ENCODE data around the gene ALAS1. TPM values are rescaled to one million over a fixed set of nuclear protein-coding genes. Genes with fewer than 3 reads are reported as not detected.

The ALAS1 gene
- total and polyA plus RNA-seq, 4 donors, result 38.7 to 85.1 (median 57.2) TPM

DNA sequence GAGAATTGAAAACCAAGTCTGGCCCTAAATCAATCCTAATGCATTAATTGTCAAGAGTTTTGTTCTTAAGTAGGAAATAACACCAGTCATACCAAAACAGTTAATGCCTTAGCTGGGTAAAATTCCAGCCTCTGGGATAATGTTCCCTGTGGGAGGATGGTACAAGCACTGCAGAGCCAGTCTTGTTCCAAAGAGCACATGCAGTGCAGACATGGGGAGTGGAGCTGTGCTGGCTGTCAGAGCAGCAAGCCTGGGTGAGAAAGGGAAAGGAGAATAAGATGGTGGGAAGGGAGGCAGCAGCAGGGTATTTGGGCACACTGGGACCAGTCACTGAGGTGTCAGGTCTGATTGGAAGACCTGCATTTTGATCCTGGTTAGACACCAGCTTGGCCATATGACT is 12.1 kb downstream of the ALAS1 start:
- peaks cover 0 to 7% (median 0%) of the 10 kb centered on the region in 5 donors for H3K4me1 ChIP-seq (ENCODE audit: control insufficient read depth in 5 of 5, insufficient read depth in 5 of 5, low read length in 5 of 5)
- no peaks in the 10 kb centered on the region for H3K27me3 ChIP-seq (ENCODE audit: control insufficient read depth in 3 of 3, insufficient read depth in 3 of 3, low read length in 2 of 3)
- H3K27ac ChIP-seq (ENCODE audit: low read depth in 1 of 2, low read length in 1 of 2), result peak overlapping the region in 1 of 2 donors; percentile 78
- no peak overlapping the region for H3K9ac ChIP-seq (ENCODE audit: insufficient read depth in 1 of 2, low read length in 2 of 2)
- H3K9me3 ChIP-seq (ENCODE audit: control insufficient read depth in 4 of 4, insufficient read depth in 3 of 4, low read length in 3 of 4), result no peaks in the 10 kb centered on the region
- ATAC-seq (ENCODE audit: insufficient read depth, low FRiP score), result no peak
- no peak overlapping the region for H3K4me3 ChIP-seq
- no peak for DNase-seq
- TF ChIP-seq, protein P1, sequence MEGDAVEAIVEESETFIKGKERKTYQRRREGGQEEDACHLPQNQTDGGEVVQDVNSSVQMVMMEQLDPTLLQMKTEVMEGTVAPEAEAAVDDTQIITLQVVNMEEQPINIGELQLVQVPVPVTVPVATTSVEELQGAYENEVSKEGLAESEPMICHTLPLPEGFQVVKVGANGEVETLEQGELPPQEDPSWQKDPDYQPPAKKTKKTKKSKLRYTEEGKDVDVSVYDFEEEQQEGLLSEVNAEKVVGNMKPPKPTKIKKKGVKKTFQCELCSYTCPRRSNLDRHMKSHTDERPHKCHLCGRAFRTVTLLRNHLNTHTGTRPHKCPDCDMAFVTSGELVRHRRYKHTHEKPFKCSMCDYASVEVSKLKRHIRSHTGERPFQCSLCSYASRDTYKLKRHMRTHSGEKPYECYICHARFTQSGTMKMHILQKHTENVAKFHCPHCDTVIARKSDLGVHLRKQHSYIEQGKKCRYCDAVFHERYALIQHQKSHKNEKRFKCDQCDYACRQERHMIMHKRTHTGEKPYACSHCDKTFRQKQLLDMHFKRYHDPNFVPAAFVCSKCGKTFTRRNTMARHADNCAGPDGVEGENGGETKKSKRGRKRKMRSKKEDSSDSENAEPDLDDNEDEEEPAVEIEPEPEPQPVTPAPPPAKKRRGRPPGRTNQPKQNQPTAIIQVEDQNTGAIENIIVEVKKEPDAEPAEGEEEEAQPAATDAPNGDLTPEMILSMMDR (IDR thresholded peaks at IDR 0.05; ENCODE audit: control extremely low read depth, extremely low read depth), result no peak
- H3K36me3 ChIP-seq (ENCODE audit: control insufficient read depth in 4 of 4, insufficient read depth in 4 of 4, low read length in 4 of 4), result peaks cover 43 to 81% (median 68%) of the 10 kb centered on the region in 4 donors

GRCh38 chr3:52210550-52211046 is 12.6 kb downstream of the ALAS1 start:
- DNase-seq (peak in 2 of 3 donors; percentile 38 to 74), ATAC-seq (ENCODE audit: insufficient read depth, low FRiP score) (peak; percentile 30)
- peaks cover 41 to 76% (median 68%) of the 10 kb centered on the region in 4 donors for H3K36me3 ChIP-seq (ENCODE audit: control insufficient read depth in 4 of 4, insufficient read depth in 4 of 4, low read length in 4 of 4)
- 29 to 54% methylated on average over 6 of the region's 6 CpGs for WGBS, 2 donors
- H3K9me3 ChIP-seq (ENCODE audit: control insufficient read depth in 4 of 4, insufficient read depth in 3 of 4, low read length in 3 of 4), result no peaks in the 10 kb centered on the region
- peaks cover 0 to 6% (median 0%) of the 10 kb centered on the region in 5 donors for H3K4me1 ChIP-seq (ENCODE audit: control insufficient read depth in 5 of 5, insufficient read depth in 5 of 5, low read length in 5 of 5)
- no peak overlapping the region for H3K9ac ChIP-seq (ENCODE audit: insufficient read depth in 1 of 2, low read length in 2 of 2)
- no peak overlapping the region for H3K4me3 ChIP-seq
- peak overlapping the region in 1 of 2 donors; percentile 78 for H3K27ac ChIP-seq (ENCODE audit: low read depth in 1 of 2, low read length in 1 of 2)
- TF ChIP-seq, protein P1 (IDR thresholded peaks at IDR 0.05; ENCODE audit: control extremely low read depth, extremely low read depth), result no peak
- H3K27me3 ChIP-seq (ENCODE audit: control insufficient read depth in 3 of 3, insufficient read depth in 3 of 3, low read length in 2 of 3), result no peaks in the 10 kb centered on the region

- no peak overlapping the region for H3K4me3 ChIP-seq
- DNase-seq, result no peak
Observed at GRCh38 chr3:52211268-52211891, 13.4 kb downstream of the ALAS1 start.

More at GRCh38 chr3:52211268-52211891, 13.4 kb downstream of the ALAS1 start:
- no peak overlapping the region for H3K9ac ChIP-seq (ENCODE audit: insufficient read depth in 1 of 2, low read length in 2 of 2)
- no peaks in the 10 kb centered on the region for H3K27me3 ChIP-seq (ENCODE audit: control insufficient read depth in 3 of 3, insufficient read depth in 3 of 3, low read length in 2 of 3)
- peak overlapping the region in 1 of 2 donors; percentile 12 for H3K27ac ChIP-seq (ENCODE audit: low read depth in 1 of 2, low read length in 1 of 2)
- ATAC-seq (ENCODE audit: insufficient read depth, low FRiP score), result no peak
- H3K4me1 ChIP-seq (ENCODE audit: control insufficient read depth in 5 of 5, insufficient read depth in 5 of 5, low read length in 5 of 5), result peaks cover under 1 to 6% (median 1%) of the 10 kb centered on the region in 5 donors
- TF ChIP-seq, protein P1 (IDR thresholded peaks at IDR 0.05; ENCODE audit: control extremely low read depth, extremely low read depth), result no peak
- H3K36me3 ChIP-seq (ENCODE audit: control insufficient read depth in 4 of 4, insufficient read depth in 4 of 4, low read length in 4 of 4), result peaks cover 34 to 71% (median 62%) of the 10 kb centered on the region in 4 donors
- no peaks in the 10 kb centered on the region for H3K9me3 ChIP-seq (ENCODE audit: control insufficient read depth in 4 of 4, insufficient read depth in 3 of 4, low read length in 3 of 4)
- WGBS, 2 donors, result 96% methylated on average over 18 of the region's 18 CpGs

Measured in lung (tissue), 12 donors.